H1 (cell line): ENCODE results near the gene BCO1. TPM values are rescaled to one million over a fixed set of nuclear protein-coding genes. Genes with fewer than 3 reads are reported as not detected.

Experiments used
- CTCF ChIA-PET: fragments of 300-600 bp; sonication (Branson Sonifier 250); formaldehyde crosslinking; loops from one replicate; lab custom pipeline; 2021; ENCODE audit not compliant: partially characterized antibody; lab: Charles Lee
- POLR2A ChIA-PET: fragments of 300-600 bp; sonication (Branson Sonifier 250); formaldehyde crosslinking; loops from one replicate; lab custom pipeline; 2021; ENCODE audit warnings: inconsistent platforms; ENCODE audit not compliant: partially characterized antibody; lab: Charles Lee
- DNase-seq, 2 experiments: peaks; one replicate each; pipeline versions ENCODE4 v3.0.0 to v3.0.0-alpha.2; 2010 to 2022; ENCODE audit warnings: low spot score in 2 of 2, low read depth in 1 of 2, mixed read lengths in 1 of 2
- FAIRE-seq: peaks from 2 replicates; lab custom pipeline; 2011; peaks lifted over from hg19 to GRCh38; lab: Jason Lieb, UNC
- H2AFZ ChIP-seq: 2 replicates; pipeline ENCODE4 v1.8.1; 2012; ENCODE audit warnings: low read length, inconsistent platforms
- H2AK5ac ChIP-seq: 2 replicates; pipeline ENCODE4 v1.6.1; 2013; ENCODE audit warnings: low read depth, low read length
- H2BK120ac ChIP-seq: replicated peaks from 2 replicates; pipeline ENCODE3; 2013; ENCODE audit warnings: low read depth, low read length, inconsistent platforms
- H2BK12ac ChIP-seq: 2 replicates; pipeline ENCODE4 v1.6.1; 2013; ENCODE audit warnings: low read depth, low read length
- H2BK15ac ChIP-seq: 2 replicates; pipeline ENCODE4 v1.6.1; 2013; ENCODE audit warnings: low read length
- H2BK20ac ChIP-seq: 2 replicates; pipeline ENCODE4 v1.6.1; 2013; ENCODE audit warnings: low read length
- H2BK5ac ChIP-seq: 2 replicates; pipeline ENCODE4 v1.6.1; 2013; ENCODE audit warnings: low read depth, low read length
- H3K14ac ChIP-seq: 2 replicates; pipeline ENCODE4 v1.6.1; 2013; ENCODE audit warnings: inconsistent platforms; ENCODE audit not compliant: insufficient read length
- H3K18ac ChIP-seq: 2 replicates; pipeline ENCODE4 v1.6.1; 2013; ENCODE audit warnings: low read length; ENCODE audit errors: extremely low read depth
- H3K23ac ChIP-seq: 2 replicates; pipeline ENCODE4 v1.6.1; 2013; ENCODE audit warnings: inconsistent platforms; ENCODE audit not compliant: insufficient read length
- H3K23me2 ChIP-seq: 2 replicates; pipeline ENCODE4 v1.6.1; 2013; ENCODE audit warnings: low read depth, low read length
- H3K27ac ChIP-seq: 2 replicates; pipeline ENCODE4 v1.6.1; 2011; ENCODE audit warnings: low read depth, low read length, inconsistent platforms
- H3K27me3 ChIP-seq, 4 experiments: replicated peaks in 1 of 4; 1 replicate in 1 of 4; 2 replicates in 3 of 4; pipeline versions ENCODE4 v1.6.1 to v1.8.1; 2011 to 2013; ENCODE audit warnings: low read length in 3 of 4, mild to moderate bottlenecking in 3 of 4, inconsistent platforms in 2 of 4, mixed read lengths in 2 of 4, moderate library complexity in 1 of 4; ENCODE audit not compliant: control insufficient read depth in 3 of 4, insufficient read depth in 3 of 4; ENCODE audit errors: extremely low read depth in 1 of 4
- H3K36me3 ChIP-seq, 4 experiments: 2 replicates each; pipeline versions ENCODE4 v1.6.1 to v1.8.1; 2011 to 2013; ENCODE audit warnings: mild to moderate bottlenecking in 4 of 4, low read length in 3 of 4, moderate library complexity in 2 of 4, control low read depth in 1 of 4, inconsistent platforms in 1 of 4; ENCODE audit not compliant: insufficient read depth in 4 of 4, control insufficient read depth in 2 of 4
- H3K4ac ChIP-seq: replicated peaks from 2 replicates; pipeline ENCODE3; 2013; ENCODE audit warnings: low read length, low read depth, mixed read lengths, inconsistent platforms; ENCODE audit not compliant: insufficient read length
- H3K4me1 ChIP-seq, 4 experiments: replicated peaks in 1 of 4; 1 replicate in 1 of 4; 2 replicates in 3 of 4; pipeline versions ENCODE4 v1.6.1 to v1.8.1; 2011 to 2013; ENCODE audit warnings: low read length in 3 of 4, inconsistent platforms in 2 of 4, mixed read lengths in 1 of 4; ENCODE audit not compliant: insufficient read depth in 4 of 4, control insufficient read depth in 3 of 4
- H3K4me2 ChIP-seq, 2 experiments: 2 replicates each; pipeline versions ENCODE4 v1.6.1 to v1.8.1; 2011 to 2013; ENCODE audit warnings: low read depth in 2 of 2, low read length in 2 of 2, control low read depth in 1 of 2, inconsistent platforms in 1 of 2, mild to moderate bottlenecking in 1 of 2; ENCODE audit not compliant: insufficient read depth in 1 of 2
- H3K4me3 ChIP-seq, 4 experiments: fragments of 200-600, 300-600 bp in 1 of 4; sonication (generic), shearing (Covaris generic), sonication (Bioruptor Twin) in 1 of 4; 2 replicates each; pipeline versions ENCODE4 v1.5.1 to v1.8.1; 2011 to 2016; ENCODE audit warnings: low read length in 4 of 4, low read depth in 3 of 4, control low read depth in 2 of 4, inconsistent platforms in 2 of 4, mild to moderate bottlenecking in 2 of 4, mixed read lengths in 1 of 4, moderate library complexity in 1 of 4; ENCODE audit not compliant: insufficient read depth in 2 of 4; ENCODE audit errors: extremely low read depth in 1 of 4
- H3K56ac ChIP-seq: replicated peaks from 2 replicates; pipeline ENCODE3; 2013; ENCODE audit warnings: low read depth, mild to moderate bottlenecking, mixed read lengths, low read length, inconsistent platforms; ENCODE audit not compliant: insufficient read length
- H3K79me1 ChIP-seq: 2 replicates; pipeline ENCODE4 v1.6.1; 2013; ENCODE audit warnings: low read depth, low read length, control low read depth
- H3K79me2 ChIP-seq, 2 experiments: 2 replicates each; pipeline versions ENCODE4 v1.6.1 to v1.8.1; 2012 to 2013; ENCODE audit warnings: low read length in 2 of 2, mild to moderate bottlenecking in 2 of 2, inconsistent platforms in 1 of 2; ENCODE audit not compliant: insufficient read depth in 2 of 2, control insufficient read depth in 1 of 2
- H3K9ac ChIP-seq, 4 experiments: replicated peaks in 1 of 4; 1 replicate in 1 of 4; 2 replicates in 3 of 4; pipeline versions ENCODE4 v1.6.1 to v1.8.1; 2011 to 2013; ENCODE audit warnings: low read depth in 3 of 4, low read length in 3 of 4, control low read depth in 2 of 4, mild to moderate bottlenecking in 2 of 4, moderate library complexity in 2 of 4, inconsistent platforms in 1 of 4; ENCODE audit errors: extremely low read depth in 1 of 4
- H3K9me3 ChIP-seq, 2 experiments: 2 replicates each; pipeline versions ENCODE4 v1.6.1 to v1.8.1; 2012 to 2013; ENCODE audit warnings: mild to moderate bottlenecking in 2 of 2, moderate library complexity in 2 of 2, control low read depth in 1 of 2, inconsistent platforms in 1 of 2, low read depth in 1 of 2, low read length in 1 of 2, mixed read lengths in 1 of 2; ENCODE audit not compliant: insufficient read depth in 2 of 2
- H4K20me1 ChIP-seq, 2 experiments: replicated peaks in 1 of 2; 2 replicates each; pipeline versions ENCODE3 to v1.8.1; 2011 to 2013; ENCODE audit warnings: inconsistent platforms in 2 of 2, low read length in 2 of 2, mild to moderate bottlenecking in 1 of 2; ENCODE audit not compliant: insufficient read depth in 2 of 2, control insufficient read depth in 1 of 2
- H4K5ac ChIP-seq: 2 replicates; pipeline ENCODE4 v1.6.1; 2013; ENCODE audit warnings: low read length, low read depth, mixed read lengths, inconsistent platforms; ENCODE audit not compliant: insufficient read length
- H4K8ac ChIP-seq: 2 replicates; pipeline ENCODE4 v1.8.0; 2013; ENCODE audit warnings: mild to moderate bottlenecking, moderate library complexity, low read length, inconsistent platforms; ENCODE audit not compliant: insufficient read depth; ENCODE audit errors: extremely low read depth
- H4K91ac ChIP-seq: replicated peaks from 2 replicates; pipeline ENCODE3; 2013; ENCODE audit warnings: low read length, mixed read lengths, inconsistent platforms; ENCODE audit not compliant: insufficient read length
- BRCA1 ChIP-seq: IDR thresholded peaks from 2 replicates; pipeline ENCODE4 v1.6.1; 2012; ENCODE audit warnings: low read depth, low read length, improper control_type of control experiment
- POLR2AphosphoS5 ChIP-seq: IDR thresholded peaks from 2 replicates; pipeline ENCODE4 v1.6.1; 2011; ENCODE audit warnings: low read depth, low read length
- RNF2 ChIP-seq: fragments of 200-900, 300-1000 bp; sonication (generic); IDR thresholded peaks from 2 replicates; pipeline ENCODE4 v1.7.1; 2016; ENCODE audit warnings: borderline replicate concordance, low read depth, mild to moderate bottlenecking, antibody characterized with exemption, low read length; ENCODE audit not compliant: poor library complexity, severe bottlenecking; ENCODE audit errors: missing control alignments
- WGBS, 2 experiments: shearing (Covaris generic) in 1 of 2; methylation state at CpG; one replicate each; pipeline versions ENCODE4 v1.1.6 to v1.1.7; 2013 to 2015; ENCODE audit warnings: low lambda C conversion rate in 2 of 2, mixed read lengths in 2 of 2, inconsistent platforms in 1 of 2, low coverage in 1 of 2, missing lambda C conversion rate in 1 of 2; ENCODE audit not compliant: insufficient replicate concordance in 2 of 2, insufficient coverage in 1 of 2, insufficient read length in 1 of 2; ENCODE audit errors: extremely low coverage in 1 of 2, missing lambda C conversion rate in 1 of 2; 5-methylcytosine and 5-hydroxymethylcytosine counted together
- polyA plus RNA-seq, 7 experiments: library from polyadenylated mRNA; depleted of rRNA in 3 of 7; stranded (reverse) in 5 of 7; unstranded in 2 of 7; fragments of >200 nt in 5 of 7; fragments of 200-250 nt in 2 of 7; gene quantifications; 1 replicate in 5 of 7; 2 replicates in 1 of 7; 4 replicates in 1 of 7; pipeline versions ENCODE4 v1.2.1 to v1.2.3, GENCODE V29; 2011 to 2013; ENCODE audit warnings: missing spikeins in 2 of 7, mixed read lengths in 2 of 7
- total RNA-seq: library from RNA; stranded (reverse); fragmentation: NEBNext Ultra II Directional; extraction: Animal tissue kit (Norgen Biotek cat#: 25700); gene quantifications from 2 replicates; pipeline ENCODE4 v1.2.1, GENCODE V29; 2021

Gene BCO1
- total and polyA plus RNA-seq, 2 of the 8 experiments (the other 6 are each of a cell fraction or from before 2014, with no cell fraction given) = 0.21 TPM; not detected in 1

- no peak overlapping the region for H3K27ac ChIP-seq
- WGBS, 2 experiments = 93% methylated on average over 3 of the region's 3 CpGs; no CpG with 5 or more reads in 1 of the 2 experiments
- H3K27me3 ChIP-seq = no peaks in the 10 kb centered on the region; a peak in 1 of 7 replicates
- no peak overlapping the region for H2BK20ac ChIP-seq
- no peak overlapping the region for H4K91ac ChIP-seq
- no peaks in the 10 kb centered on the region for H3K23me2 ChIP-seq
- no peak overlapping the region for H3K4ac ChIP-seq
- H2BK120ac ChIP-seq = no peak overlapping the region
- ChIA-PET CTCF (interaction anchor here (0.6 to 1.6 kb wide), 11 partner anchors 7 to 286 kb away, joined by 3 to 5 read pairs (median 3); no protein-coding TSS in a partner anchor), POLR2A (interaction anchor here (1.0 kb wide), 1 partner anchor 68 kb away, joined by 3 read pairs; no protein-coding TSS in a partner anchor)
- H3K4me2 ChIP-seq = no peak overlapping the region
- H2AK5ac ChIP-seq = no peak overlapping the region
- H3K14ac ChIP-seq = no peak overlapping the region
- no peaks in the 10 kb centered on the region for H3K4me1 ChIP-seq
- H3K23ac ChIP-seq = no peak overlapping the region
- H3K9ac ChIP-seq = no peak overlapping the region
- no peak overlapping the region for H4K5ac ChIP-seq
- no peak overlapping the region for H4K8ac ChIP-seq
- H2AFZ ChIP-seq = no peak overlapping the region
- DNase-seq (no peak), FAIRE-seq (no peak)
- no peak overlapping the region for H2BK12ac ChIP-seq
- no peaks in the 10 kb centered on the region for H3K9me3 ChIP-seq
- TF ChIP-seq RNF2 = no peak
- TF ChIP-seq POLR2AphosphoS5 = no peak
- TF ChIP-seq BRCA1 = no peak
- no peaks in the 10 kb centered on the region for H3K36me3 ChIP-seq
- H3K18ac ChIP-seq = no peak overlapping the region
- no peak overlapping the region for H2BK5ac ChIP-seq
- no peaks in the 10 kb centered on the region for H3K79me1 ChIP-seq
- no peaks in the 10 kb centered on the region for H3K79me2 ChIP-seq
- no peak overlapping the region for H3K4me3 ChIP-seq
- no peaks in the 10 kb centered on the region for H4K20me1 ChIP-seq
- H3K56ac ChIP-seq = no peak overlapping the region
- no peak overlapping the region for H2BK15ac ChIP-seq
Measured at GRCh38 chr16:81210807-81211206, 27.7 kb upstream of the BCO1 start.
